Measurements from ENCODE around the gene PRR35.

GRCh38 chr16:546909-547770 is 13.1 kb upstream of the PRR35 start:
- TF ChIP-seq, protein P1, sequence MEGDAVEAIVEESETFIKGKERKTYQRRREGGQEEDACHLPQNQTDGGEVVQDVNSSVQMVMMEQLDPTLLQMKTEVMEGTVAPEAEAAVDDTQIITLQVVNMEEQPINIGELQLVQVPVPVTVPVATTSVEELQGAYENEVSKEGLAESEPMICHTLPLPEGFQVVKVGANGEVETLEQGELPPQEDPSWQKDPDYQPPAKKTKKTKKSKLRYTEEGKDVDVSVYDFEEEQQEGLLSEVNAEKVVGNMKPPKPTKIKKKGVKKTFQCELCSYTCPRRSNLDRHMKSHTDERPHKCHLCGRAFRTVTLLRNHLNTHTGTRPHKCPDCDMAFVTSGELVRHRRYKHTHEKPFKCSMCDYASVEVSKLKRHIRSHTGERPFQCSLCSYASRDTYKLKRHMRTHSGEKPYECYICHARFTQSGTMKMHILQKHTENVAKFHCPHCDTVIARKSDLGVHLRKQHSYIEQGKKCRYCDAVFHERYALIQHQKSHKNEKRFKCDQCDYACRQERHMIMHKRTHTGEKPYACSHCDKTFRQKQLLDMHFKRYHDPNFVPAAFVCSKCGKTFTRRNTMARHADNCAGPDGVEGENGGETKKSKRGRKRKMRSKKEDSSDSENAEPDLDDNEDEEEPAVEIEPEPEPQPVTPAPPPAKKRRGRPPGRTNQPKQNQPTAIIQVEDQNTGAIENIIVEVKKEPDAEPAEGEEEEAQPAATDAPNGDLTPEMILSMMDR (optimal IDR thresholded peaks at IDR 0.05 in 1 of 3, IDR thresholded peaks at IDR 0.05 in 1 of 3, conservative IDR thresholded peaks at IDR 0.05 in 1 of 3; ENCODE audit: extremely low read depth in 1 of 3, insufficient read depth in 2 of 3, low read length in 3 of 3): peak; percentile 66 to 89 (median 83)
- TF ChIP-seq EZH2 (IDR thresholded peaks at IDR 0.05; ENCODE audit: low read length): no peak

Measured in keratinocyte (primary cell).